ENCODE measurements around the gene TF. TPM values are rescaled to one million over a fixed set of nuclear protein-coding genes. Genes with fewer than 3 reads are reported as not detected.
"Not testable (repeated sequence)": the region's sequence is repeated elsewhere in the genome, so short reads cannot be mapped to it uniquely, and the experiment has no call there.

The TF gene
- polyA plus RNA-seq, 1 experiment: 0.15 TPM

GRCh38 chr3:133775309-133775708 lies 29.1 kb downstream of the TF start:
- DNase-seq (ENCODE audit: low read depth): no peak
- ChIA-PET POLR2A (no interaction called here), CTCF (interaction anchor here (0.7 kb wide), 1 partner anchor 32 kb away, joined by 3 read pairs; no protein-coding TSS in a partner anchor)
- TF ChIP-seq CTCF (IDR thresholded peaks at IDR 0.05; ENCODE audit: insufficient read depth, low read depth, low read length): no peak
- Histone ChIP-seq H3K4me3 (ENCODE audit: low read depth, low read length) (no peak overlapping the region), H3K27me3 (ENCODE audit: control insufficient read depth, insufficient read depth, low read length) (peaks cover 2% of the 10 kb centered on the region; the same call in 1 of the 2 replicates), H3K36me3 (ENCODE audit: control insufficient read depth, insufficient read depth, low read length) (no peaks in the 10 kb centered on the region)

GRCh38 chr3:133775835-133776234 lies 29.6 kb downstream of the TF start:
- TF ChIP-seq CTCF (IDR thresholded peaks at IDR 0.05; ENCODE audit: insufficient read depth, low read depth, low read length): no peak

GRCh38 chr3:133776794-133777438 lies 30.7 kb downstream of the TF start:
- peaks cover 2% of the 10 kb centered on the region; the same call in 1 of the 2 replicates for H3K27me3 ChIP-seq (ENCODE audit: control insufficient read depth, insufficient read depth, low read length)
- ChIA-PET POLR2A (no interaction called here), CTCF (no interaction called here)
- H3K4me3 ChIP-seq (ENCODE audit: low read depth, low read length): no peak overlapping the region
- DNase-seq (ENCODE audit: low read depth): no peak
- H3K36me3 ChIP-seq (ENCODE audit: control insufficient read depth, insufficient read depth, low read length): no peaks in the 10 kb centered on the region
- TF ChIP-seq CTCF (IDR thresholded peaks at IDR 0.05; ENCODE audit: insufficient read depth, low read depth, low read length): no peak

More at GRCh38 chr3:133775835-133776234, 29.6 kb downstream of the TF start:
- Histone ChIP-seq H3K27me3 (ENCODE audit: control insufficient read depth, insufficient read depth, low read length) (peaks cover 2% of the 10 kb centered on the region; the same call in 1 of the 2 replicates), H3K36me3 (ENCODE audit: control insufficient read depth, insufficient read depth, low read length) (no peaks in the 10 kb centered on the region), H3K4me3 (ENCODE audit: low read depth, low read length) (no peak overlapping the region)
- ChIA-PET POLR2A (no interaction called here), CTCF (interaction anchor here (0.7 kb wide), 1 partner anchor 31 kb away, joined by 3 read pairs; no protein-coding TSS in a partner anchor)
- no peak for DNase-seq (ENCODE audit: low read depth)

GRCh38 chr3:133777807-133778568 lies 31.8 kb downstream of the TF start:
- ChIA-PET POLR2A (no interaction called here), CTCF (no interaction called here)
- Histone ChIP-seq H3K4me3 (ENCODE audit: low read depth, low read length) (no peak overlapping the region), H3K36me3 (ENCODE audit: control insufficient read depth, insufficient read depth, low read length) (no peaks in the 10 kb centered on the region), H3K27me3 (ENCODE audit: control insufficient read depth, insufficient read depth, low read length) (peaks cover 2% of the 10 kb centered on the region; the same call in 1 of the 2 replicates)
- TF ChIP-seq CTCF (IDR thresholded peaks at IDR 0.05; ENCODE audit: insufficient read depth, low read depth, low read length): no peak
- DNase-seq (ENCODE audit: low read depth): no peak

- Histone ChIP-seq H3K27me3 (ENCODE audit: control insufficient read depth, insufficient read depth, low read length) (peaks cover 2% of the 10 kb centered on the region; the same call in 1 of the 2 replicates), H3K36me3 (ENCODE audit: control insufficient read depth, insufficient read depth, low read length) (no peaks in the 10 kb centered on the region), H3K4me3 (ENCODE audit: low read depth, low read length) (no peak overlapping the region)
- no peak for DNase-seq (ENCODE audit: low read depth)
- ChIA-PET CTCF (no interaction called here), POLR2A (no interaction called here)
- TF ChIP-seq CTCF (IDR thresholded peaks at IDR 0.05; ENCODE audit: insufficient read depth, low read depth, low read length): no peak
Observed at GRCh38 chr3:133779626-133780203, 33.5 kb downstream of the TF start.

- H3K36me3 ChIP-seq (ENCODE audit: control insufficient read depth, insufficient read depth, low read length); H3K4me3 ChIP-seq (ENCODE audit: low read depth, low read length); DNase-seq (ENCODE audit: low read depth); POLR2A ChIA-PET; H3K27me3 ChIP-seq (ENCODE audit: control insufficient read depth, insufficient read depth, low read length); CTCF ChIA-PET: not testable (repeated sequence)
Observed at GRCh38 chr3:133780756-133781155, 34.6 kb downstream of the TF start.
